HEK293 (cell line): ENCODE measurements around the gene RPS26.

Experiments used
- EGR2 ChIP-seq: fragments of 450-650 bp; formaldehyde crosslinking; IDR thresholded peaks from 2 replicates; pipeline ENCODE4 v1.5.1; 2016; ENCODE audit warnings: low read depth, missing biosample characterization, missing genetic modification characterization
- KLF7 ChIP-seq: fragments of 450-650 bp; formaldehyde crosslinking; IDR thresholded peaks from 2 replicates; pipeline ENCODE4 v1.5.1; 2016; ENCODE audit warnings: missing biosample characterization, missing genetic modification characterization, borderline replicate concordance
- KLF8 ChIP-seq: fragments of 450-650 bp; formaldehyde crosslinking; IDR thresholded peaks from 2 replicates; pipeline ENCODE4 v1.5.1; 2016; ENCODE audit warnings: missing biosample characterization, missing genetic modification characterization
- REST ChIP-seq: fragments of 450-650 bp; formaldehyde crosslinking; IDR thresholded peaks from 2 replicates; pipeline ENCODE4 v1.5.1; 2016; ENCODE audit warnings: missing biosample characterization, missing genetic modification characterization
- ZBTB48 ChIP-seq: fragments of 450-650 bp; formaldehyde crosslinking; IDR thresholded peaks from 2 replicates; pipeline ENCODE4 v1.5.1; 2016; ENCODE audit warnings: missing biosample characterization, missing genetic modification characterization
- ZFP3 ChIP-seq: fragments of 450-650 bp; formaldehyde crosslinking; IDR thresholded peaks from 2 replicates; pipeline ENCODE4 v1.5.1; 2016; ENCODE audit warnings: low read depth, missing biosample characterization, missing genetic modification characterization
- ZIC2 ChIP-seq: fragments of 450-650 bp; formaldehyde crosslinking; IDR thresholded peaks from 2 replicates; pipeline ENCODE4 v1.5.1; 2016; ENCODE audit warnings: missing biosample characterization, missing genetic modification characterization
- ZNF10 ChIP-seq: fragments of 450-650 bp; formaldehyde crosslinking; IDR thresholded peaks from 2 replicates; pipeline ENCODE4 v1.5.1; 2017; ENCODE audit warnings: missing biosample characterization, missing genetic modification characterization
- ZNF157 ChIP-seq: fragments of 450-650 bp; formaldehyde crosslinking; IDR thresholded peaks from 2 replicates; pipeline ENCODE4 v1.5.1; 2016; ENCODE audit warnings: missing biosample characterization, missing genetic modification characterization
- ZNF214 ChIP-seq: fragments of 450-650 bp; formaldehyde crosslinking; IDR thresholded peaks from 2 replicates; pipeline ENCODE4 v1.5.1; 2017; ENCODE audit warnings: missing biosample characterization, mild to moderate bottlenecking, missing genetic modification characterization, borderline replicate concordance
- ZNF24 ChIP-seq: fragments of 450-650 bp; formaldehyde crosslinking; IDR thresholded peaks from 2 replicates; pipeline ENCODE4 v1.5.1; 2016; ENCODE audit warnings: missing biosample characterization, missing genetic modification characterization
- ZNF335 ChIP-seq: fragments of 450-650 bp; formaldehyde crosslinking; conservative IDR thresholded peaks from 2 replicates; pipeline ENCODE4 v1.5.1; 2016; ENCODE audit warnings: missing biosample characterization, missing genetic modification characterization
- ZNF341 ChIP-seq: fragments of 450-650 bp; formaldehyde crosslinking; IDR thresholded peaks from 2 replicates; pipeline ENCODE4; 2016; ENCODE audit warnings: low read depth, missing biosample characterization, missing genetic modification characterization
- ZNF354C ChIP-seq: fragments of 450-650 bp; formaldehyde crosslinking; IDR thresholded peaks from 2 replicates; pipeline ENCODE4 v1.5.1; 2016; ENCODE audit warnings: missing biosample characterization, missing genetic modification characterization, low read depth, borderline replicate concordance
- ZNF37A ChIP-seq: fragments of 450-650 bp; IDR thresholded peaks from 2 replicates; pipeline ENCODE4 v1.5.1; 2018; ENCODE audit warnings: missing biosample characterization, missing genetic modification characterization
- ZNF391 ChIP-seq: fragments of 450-650 bp; formaldehyde crosslinking; IDR thresholded peaks from 2 replicates; pipeline ENCODE4 v1.5.1; 2016; ENCODE audit warnings: low read depth, missing biosample characterization, missing genetic modification characterization, borderline replicate concordance
- ZNF404 ChIP-seq: fragments of 450-650 bp; formaldehyde crosslinking; IDR thresholded peaks from 2 replicates; pipeline ENCODE4 v1.5.1; 2017; ENCODE audit warnings: missing biosample characterization, missing genetic modification characterization
- ZNF558 ChIP-seq: fragments of 450-650 bp; formaldehyde crosslinking; IDR thresholded peaks from 2 replicates; pipeline ENCODE4 v1.5.1; 2016; ENCODE audit warnings: missing biosample characterization, missing genetic modification characterization
- ZNF571 ChIP-seq: fragments of 450-650 bp; formaldehyde crosslinking; IDR thresholded peaks from 2 replicates; pipeline ENCODE4 v1.5.0; 2017; ENCODE audit warnings: missing biosample characterization, missing genetic modification characterization
- ZNF629 ChIP-seq: fragments of 450-650 bp; formaldehyde crosslinking; IDR thresholded peaks from 2 replicates; pipeline ENCODE4 v1.5.1; 2017; ENCODE audit warnings: missing biosample characterization, missing genetic modification characterization
- ZNF645 ChIP-seq: fragments of 450-650 bp; formaldehyde crosslinking; IDR thresholded peaks from 2 replicates; pipeline ENCODE4; 2016; ENCODE audit warnings: missing biosample characterization, missing genetic modification characterization
- ZNF777 ChIP-seq: fragments of 450-650 bp; formaldehyde crosslinking; IDR thresholded peaks from 2 replicates; pipeline ENCODE4 v1.5.1; 2017; ENCODE audit warnings: missing biosample characterization, missing genetic modification characterization, borderline replicate concordance
- ZNF843 ChIP-seq: fragments of 450-650 bp; formaldehyde crosslinking; IDR thresholded peaks from 2 replicates; pipeline ENCODE4 v1.5.1; 2016; ENCODE audit warnings: missing biosample characterization, missing genetic modification characterization
- ZSCAN18 ChIP-seq: fragments of 450-650 bp; formaldehyde crosslinking; IDR thresholded peaks from 2 replicates; pipeline ENCODE4 v1.5.1; 2016; ENCODE audit warnings: missing biosample characterization, missing genetic modification characterization
- TF ChIP-seq, protein P1 (sequence below): fragments of 450-650 bp; formaldehyde crosslinking; IDR thresholded peaks from 2 replicates; pipeline ENCODE4 v1.5.1; 2017; ENCODE audit warnings: missing biosample characterization, missing genetic modification characterization
- TF ChIP-seq, protein P2 (sequence below): fragments of 450-650 bp; formaldehyde crosslinking; conservative IDR thresholded peaks from 2 replicates; pipeline ENCODE4 v1.5.1; 2016; ENCODE audit warnings: low read depth, missing biosample characterization, missing genetic modification characterization

RPS26 gene

DNA sequence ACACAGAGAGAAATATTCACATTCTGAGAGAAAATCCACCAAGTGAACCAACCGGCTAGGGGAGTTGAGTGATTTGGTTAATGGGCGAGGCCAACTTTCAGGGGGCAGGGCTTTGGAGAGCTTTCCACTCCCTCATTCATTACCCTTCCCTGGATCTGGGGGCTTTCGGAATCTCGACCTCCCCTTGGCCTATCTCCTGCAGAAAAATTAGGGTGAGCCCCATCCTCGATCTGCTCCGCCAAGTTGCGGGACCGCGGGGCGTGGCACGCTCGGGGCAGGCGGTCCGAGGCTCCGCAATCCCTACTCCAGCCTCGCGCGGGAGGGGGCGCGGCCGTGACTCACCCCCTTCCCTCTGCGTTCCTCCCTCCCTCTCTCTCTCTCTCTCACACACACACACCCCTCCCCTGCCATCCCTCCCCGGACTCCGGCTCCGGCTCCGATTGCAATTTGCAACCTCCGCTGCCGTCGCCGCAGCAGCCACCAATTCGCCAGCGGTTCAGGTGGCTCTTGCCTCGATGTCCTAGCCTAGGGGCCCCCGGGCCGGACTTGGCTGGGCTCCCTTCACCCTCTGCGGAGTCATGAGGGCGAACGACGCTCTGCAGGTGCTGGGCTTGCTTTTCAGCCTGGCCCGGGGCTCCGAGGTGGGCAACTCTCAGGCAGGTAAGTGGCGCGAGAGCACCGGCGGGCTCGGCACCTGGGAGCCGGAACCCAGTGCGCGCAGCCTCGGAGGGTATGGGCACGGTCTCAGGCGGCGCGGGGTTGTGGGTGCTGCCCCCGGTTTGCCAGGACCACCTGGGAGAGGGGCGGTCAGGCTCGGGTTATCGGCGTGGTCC, 38.2 kb downstream of the RPS26 start, which contains the start of gene ERBB3 (continued):
- peak; percentile 82 for TF ChIP-seq ZNF335 (tag by site-specific recombination)
- TF ChIP-seq ZBTB48 (tag by site-specific recombination) = peak; percentile 97
- TF ChIP-seq ZNF214 (tag by site-specific recombination) = no peak
- TF ChIP-seq ZNF645 = 0 out of 2 replicates have a peak, but pooled peaks have one; percentile 10
- peak; percentile 92 for TF ChIP-seq ZNF341
- TF ChIP-seq ZNF404 (tag by site-specific recombination) = no peak
- TF ChIP-seq ZNF391 (tag by site-specific recombination) = peak; percentile 92
- no peak for TF ChIP-seq ZNF571
- TF ChIP-seq ZFP3 (tag by site-specific recombination) = no peak
- peak; percentile 90; the same call in 1 of the 2 replicates for TF ChIP-seq ZNF777 (tag by site-specific recombination)
- TF ChIP-seq, protein P1, sequence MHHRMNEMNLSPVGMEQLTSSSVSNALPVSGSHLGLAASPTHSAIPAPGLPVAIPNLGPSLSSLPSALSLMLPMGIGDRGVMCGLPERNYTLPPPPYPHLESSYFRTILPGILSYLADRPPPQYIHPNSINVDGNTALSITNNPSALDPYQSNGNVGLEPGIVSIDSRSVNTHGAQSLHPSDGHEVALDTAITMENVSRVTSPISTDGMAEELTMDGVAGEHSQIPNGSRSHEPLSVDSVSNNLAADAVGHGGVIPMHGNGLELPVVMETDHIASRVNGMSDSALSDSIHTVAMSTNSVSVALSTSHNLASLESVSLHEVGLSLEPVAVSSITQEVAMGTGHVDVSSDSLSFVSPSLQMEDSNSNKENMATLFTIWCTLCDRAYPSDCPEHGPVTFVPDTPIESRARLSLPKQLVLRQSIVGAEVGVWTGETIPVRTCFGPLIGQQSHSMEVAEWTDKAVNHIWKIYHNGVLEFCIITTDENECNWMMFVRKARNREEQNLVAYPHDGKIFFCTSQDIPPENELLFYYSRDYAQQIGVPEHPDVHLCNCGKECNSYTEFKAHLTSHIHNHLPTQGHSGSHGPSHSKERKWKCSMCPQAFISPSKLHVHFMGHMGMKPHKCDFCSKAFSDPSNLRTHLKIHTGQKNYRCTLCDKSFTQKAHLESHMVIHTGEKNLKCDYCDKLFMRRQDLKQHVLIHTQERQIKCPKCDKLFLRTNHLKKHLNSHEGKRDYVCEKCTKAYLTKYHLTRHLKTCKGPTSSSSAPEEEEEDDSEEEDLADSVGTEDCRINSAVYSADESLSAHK (tag by site-specific recombination) = peak; percentile 88
- TF ChIP-seq ZNF558 (tag by site-specific recombination) = 0 out of 2 replicates have a peak, but pooled peaks have one; percentile 14
- peak; percentile 89 for TF ChIP-seq ZIC2 (tag by site-specific recombination)
- 0 out of 2 replicates have a peak, but pooled peaks have one; percentile 68 for TF ChIP-seq ZSCAN18 (tag by site-specific recombination)
- TF ChIP-seq KLF8 (tag by site-specific recombination) = peak; percentile 100
- peak; percentile 99 for TF ChIP-seq KLF7
- TF ChIP-seq ZNF629 = peak; percentile 84
- peak; percentile 77 for TF ChIP-seq EGR2 (tag by site-specific recombination)
- TF ChIP-seq ZNF354C (tag by site-specific recombination) = no peak
- TF ChIP-seq, protein P2, sequence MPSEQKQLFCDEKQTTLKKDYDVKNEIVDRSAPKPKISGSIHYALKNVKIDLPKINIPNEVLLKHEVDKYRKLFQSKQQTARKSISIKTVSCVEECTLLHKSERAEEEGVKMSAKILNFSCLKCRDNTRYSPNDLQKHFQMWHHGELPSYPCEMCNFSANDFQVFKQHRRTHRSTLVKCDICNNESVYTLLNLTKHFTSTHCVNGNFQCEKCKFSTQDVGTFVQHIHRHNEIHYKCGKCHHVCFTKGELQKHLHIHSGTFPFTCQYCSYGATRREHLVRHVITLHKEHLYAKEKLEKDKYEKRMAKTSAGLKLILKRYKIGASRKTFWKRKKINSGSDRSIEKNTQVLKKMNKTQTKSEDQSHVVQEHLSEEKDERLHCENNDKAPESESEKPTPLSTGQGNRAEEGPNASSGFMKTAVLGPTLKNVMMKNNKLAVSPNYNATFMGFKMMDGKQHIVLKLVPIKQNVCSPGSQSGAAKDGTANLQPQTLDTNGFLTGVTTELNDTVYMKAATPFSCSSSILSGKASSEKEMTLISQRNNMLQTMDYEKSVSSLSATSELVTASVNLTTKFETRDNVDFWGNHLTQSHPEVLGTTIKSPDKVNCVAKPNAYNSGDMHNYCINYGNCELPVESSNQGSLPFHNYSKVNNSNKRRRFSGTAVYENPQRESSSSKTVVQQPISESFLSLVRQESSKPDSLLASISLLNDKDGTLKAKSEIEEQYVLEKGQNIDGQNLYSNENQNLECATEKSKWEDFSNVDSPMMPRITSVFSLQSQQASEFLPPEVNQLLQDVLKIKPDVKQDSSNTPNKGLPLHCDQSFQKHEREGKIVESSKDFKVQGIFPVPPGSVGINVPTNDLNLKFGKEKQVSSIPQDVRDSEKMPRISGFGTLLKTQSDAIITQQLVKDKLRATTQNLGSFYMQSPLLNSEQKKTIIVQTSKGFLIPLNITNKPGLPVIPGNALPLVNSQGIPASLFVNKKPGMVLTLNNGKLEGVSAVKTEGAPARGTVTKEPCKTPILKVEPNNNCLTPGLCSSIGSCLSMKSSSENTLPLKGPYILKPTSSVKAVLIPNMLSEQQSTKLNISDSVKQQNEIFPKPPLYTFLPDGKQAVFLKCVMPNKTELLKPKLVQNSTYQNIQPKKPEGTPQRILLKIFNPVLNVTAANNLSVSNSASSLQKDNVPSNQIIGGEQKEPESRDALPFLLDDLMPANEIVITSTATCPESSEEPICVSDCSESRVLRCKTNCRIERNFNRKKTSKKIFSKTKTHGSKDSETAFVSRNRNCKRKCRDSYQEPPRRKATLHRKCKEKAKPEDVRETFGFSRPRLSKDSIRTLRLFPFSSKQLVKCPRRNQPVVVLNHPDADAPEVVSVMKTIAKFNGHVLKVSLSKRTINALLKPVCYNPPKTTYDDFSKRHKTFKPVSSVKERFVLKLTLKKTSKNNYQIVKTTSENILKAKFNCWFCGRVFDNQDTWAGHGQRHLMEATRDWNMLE (tag by site-specific recombination) = no peak
- peak; percentile 41; the same call in 1 of the 2 replicates for TF ChIP-seq REST (tag by site-specific recombination)
- TF ChIP-seq ZNF10 = peak; percentile 49; the same call in 1 of the 2 replicates
- peak; percentile 77 for TF ChIP-seq ZNF843 (tag by site-specific recombination)
- no peak for TF ChIP-seq ZNF157 (tag by site-specific recombination)
- peak; percentile 86 for TF ChIP-seq ZNF24 (tag by site-specific recombination)
- TF ChIP-seq ZNF37A (tag by site-specific recombination) = no peak
